ENCODE results near the gene ITIH2.
"Not testable (repeated sequence)": the region's sequence is repeated elsewhere in the genome, so short reads cannot be mapped to it uniquely, and the experiment has no call there.

ITIH2 gene

GRCh38 chr10:7738536-7739407 lies 35.7 kb downstream of the ITIH2 start:
- DNase-seq (ENCODE audit: low spot score), result no peak

- DNase-seq (ENCODE audit: low spot score), result no peak
These were observed 41.2 kb downstream of the ITIH2 start for GRCh38 chr10:7744307-7744706.

- not testable (repeated sequence) for DNase-seq (ENCODE audit: low spot score)
These were observed 45.5 kb downstream of the ITIH2 start for GRCh38 chr10:7748637-7749036.

GRCh38 chr10:7750222-7750621 lies 47.1 kb downstream of the ITIH2 start:
- DNase-seq (ENCODE audit: low spot score), result no peak

GRCh38 chr10:7752251-7752650 lies 49.1 kb downstream of the ITIH2 start:
- no peak for DNase-seq (ENCODE audit: low spot score)

GRCh38 chr10:7755103-7755502 lies 52.0 kb downstream of the ITIH2 start:
- DNase-seq (ENCODE audit: low spot score), result no peak

GRCh38 chr10:7756360-7756992 lies 53.4 kb downstream of the ITIH2 start:
- DNase-seq (ENCODE audit: low spot score), result peak; percentile 24

- no peak for DNase-seq (ENCODE audit: low spot score)
These were observed 60.8 kb downstream of the ITIH2 start for GRCh38 chr10:7763929-7764328.

GRCh38 chr10:7766241-7766640 lies 63.1 kb downstream of the ITIH2 start:
- DNase-seq (ENCODE audit: low spot score), result no peak

GRCh38 chr10:7767209-7767608 lies 64.1 kb downstream of the ITIH2 start:
- DNase-seq (ENCODE audit: low spot score), result no peak

GRCh38 chr10:7768417-7768816 lies 65.3 kb downstream of the ITIH2 start:
- no peak for DNase-seq (ENCODE audit: low spot score)

- DNase-seq (ENCODE audit: low spot score), result no peak
These were observed 71.0 kb downstream of the ITIH2 start for GRCh38 chr10:7773845-7774801.

- DNase-seq (ENCODE audit: low spot score), result no peak
These were observed 73.7 kb downstream of the ITIH2 start for GRCh38 chr10:7776777-7777176.

GRCh38 chr10:7782194-7782593 lies 79.1 kb downstream of the ITIH2 start:
- DNase-seq (ENCODE audit: low spot score), result not testable (repeated sequence)

GRCh38 chr10:7786430-7786829 lies 83.3 kb downstream of the ITIH2 start:
- DNase-seq (ENCODE audit: low spot score), result no peak

GRCh38 chr10:7787150-7787856 lies 84.2 kb downstream of the ITIH2 start:
- no peak for DNase-seq (ENCODE audit: low spot score)

- peak; percentile 98 for DNase-seq (ENCODE audit: low spot score)
These were observed 84.9 kb downstream of the ITIH2 start, which contains the start of the genes ATP5F1C and KIN for GRCh38 chr10:7787857-7788638. ATP5F1C (plus strand) TSS chr10:7788177; CDS start chr10:7788208, 31 bp downstream. KIN (minus strand) TSS chr10:7787993; CDS start chr10:7787933, 60 bp downstream.

- no peak for DNase-seq (ENCODE audit: low spot score)
These were observed 85.6 kb downstream of the ITIH2 start for GRCh38 chr10:7788639-7789286.

- DNase-seq (ENCODE audit: low spot score), result no peak
These were observed 86.3 kb downstream of the ITIH2 start for GRCh38 chr10:7789390-7789789.

- peak; percentile 91 for DNase-seq (ENCODE audit: low spot score)
These were observed 89.4 kb downstream of the ITIH2 start for GRCh38 chr10:7792541-7792940.

Measured in pons (tissue), 1 donor.